NCI-H748 (cell line): ENCODE measurements around the gene FKBP9.
"Not testable (repeated sequence)": the region's sequence is repeated elsewhere in the genome, so short reads cannot be mapped to it uniquely, and the experiment has no call there.

Experiments
- DNase-seq: peaks from one replicate; lab custom pipeline; 2025; ENCODE audit not compliant: unreplicated experiment; lab: John Stamatoyannopoulos, UW

The FKBP9 gene

GRCh38 chr7:32957326-32958045 is at the start of gene FKBP9:
FKBP9 (plus strand) TSS chr7:32957440; CDS start chr7:32957574, 134 bp downstream.
- peak; percentile 82 for DNase-seq

- no peak for DNase-seq
These were observed 47.0 kb upstream of the FKBP9 start for GRCh38 chr7:32910195-32910594.

- no peak for DNase-seq
These were observed 43.1 kb upstream of the FKBP9 start for GRCh38 chr7:32914184-32914583.

- DNase-seq: no peak
These were observed 42.2 kb upstream of the FKBP9 start for GRCh38 chr7:32915041-32915536.

- no peak for DNase-seq
These were observed 41.2 kb upstream of the FKBP9 start for GRCh38 chr7:32916006-32916405.

- DNase-seq: not testable (repeated sequence)
These were observed 40.2 kb upstream of the FKBP9 start for GRCh38 chr7:32916994-32917393.

GRCh38 chr7:32921896-32922295 is 35.3 kb upstream of the FKBP9 start:
- DNase-seq: no peak

- DNase-seq: no peak
These were observed 28.4 kb upstream of the FKBP9 start for GRCh38 chr7:32928785-32929298.

- DNase-seq: no peak
These were observed 27.7 kb upstream of the FKBP9 start for GRCh38 chr7:32929430-32930143.

GRCh38 chr7:32930378-32930777 is 26.9 kb upstream of the FKBP9 start:
- no peak for DNase-seq

- DNase-seq: no peak
These were observed 21.7 kb upstream of the FKBP9 start for GRCh38 chr7:32935558-32935957.

GRCh38 chr7:32936689-32937088 is 20.6 kb upstream of the FKBP9 start:
- DNase-seq: no peak

GRCh38 chr7:32937344-32938174 is 19.7 kb upstream of the FKBP9 start:
- DNase-seq: peak; percentile 84

GRCh38 chr7:32941181-32941580 is 16.1 kb upstream of the FKBP9 start:
- DNase-seq: peak; percentile 51

GRCh38 chr7:32941681-32942414 is 15.4 kb upstream of the FKBP9 start:
- peak; percentile 45 for DNase-seq

- peak; percentile 89 for DNase-seq
These were observed 14.6 kb upstream of the FKBP9 start for GRCh38 chr7:32942415-32943251.

- no peak for DNase-seq
These were observed 13.8 kb upstream of the FKBP9 start for GRCh38 chr7:32943252-32944030.

- no peak for DNase-seq
These were observed 9.7 kb upstream of the FKBP9 start for GRCh38 chr7:32947420-32947983.

GRCh38 chr7:32948202-32948601 is 9.0 kb upstream of the FKBP9 start:
- DNase-seq: peak; percentile 17
